ENCODE data around the gene EMID1. TPM values are rescaled to one million over a fixed set of nuclear protein-coding genes. Genes with fewer than 3 reads are reported as not detected.

EMID1 gene
- total RNA-seq, 2 experiments from 2014 or later, result not detected

DNA sequence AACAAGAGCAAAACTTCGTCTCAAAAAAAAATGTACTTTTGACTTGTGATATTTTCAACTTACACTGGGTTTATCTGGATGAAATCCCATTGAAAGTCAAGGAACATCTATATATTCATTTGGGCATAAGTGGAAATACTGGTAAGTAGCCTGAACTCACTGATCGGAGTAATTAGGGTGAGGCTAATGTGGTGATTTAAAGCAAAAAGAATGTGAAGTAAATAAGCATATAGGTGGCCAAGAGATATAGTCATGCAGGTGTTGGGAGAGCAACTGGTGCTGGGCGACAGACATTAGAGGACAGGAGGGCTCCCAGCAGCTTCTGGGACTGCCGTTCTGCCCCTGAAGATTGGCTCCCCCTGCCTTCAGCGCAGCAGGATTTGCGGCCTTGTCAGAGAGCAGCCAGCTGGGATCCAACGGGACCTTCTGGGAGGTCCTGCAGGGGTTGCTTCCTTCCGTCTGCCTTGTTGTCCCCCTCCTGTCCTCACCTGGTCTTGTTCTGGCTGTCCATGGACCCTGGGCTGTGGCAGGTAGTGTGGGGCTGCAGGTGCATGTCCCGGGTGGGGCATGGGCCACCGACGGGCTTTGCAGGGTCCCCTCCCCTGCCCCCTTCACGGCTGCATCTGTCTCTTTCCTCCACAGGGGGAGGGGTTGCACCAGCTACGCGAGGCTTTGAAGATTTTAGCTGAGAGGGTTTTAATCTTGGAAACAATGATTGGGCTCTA, 48.0 kb downstream of the EMID1 start:
- H4K20me1 ChIP-seq (ENCODE audit: insufficient read depth, low read length), result no peaks in the 10 kb centered on the region
- H3K4me3 ChIP-seq (ENCODE audit: low read depth, low read length, poor library complexity, severe bottlenecking), result no peak overlapping the region
- TF ChIP-seq EZH2phosphoT487 (IDR thresholded peaks at IDR 0.05; ENCODE audit: borderline replicate concordance, low read depth, low read length), result no peak
- TF ChIP-seq CTCF (conservative IDR thresholded peaks at IDR 0.05; ENCODE audit: low read length), result no peak
- H3K36me3 ChIP-seq (ENCODE audit: insufficient read depth, low read length), result no peaks in the 10 kb centered on the region
- no peak overlapping the region for H2AFZ ChIP-seq (ENCODE audit: low read length)
- H3K4me2 ChIP-seq (ENCODE audit: low read length), result no peak overlapping the region
- no peak overlapping the region for H3K27ac ChIP-seq (ENCODE audit: low read depth, low read length, poor library complexity, severe bottlenecking)
- no peaks in the 10 kb centered on the region for H3K9me3 ChIP-seq (ENCODE audit: low read length)
- ChIA-PET CTCF (ENCODE audit: unreplicated experiment) (no interaction called here), POLR2A (no interaction called here)
- H3K9me2 ChIP-seq (ENCODE audit: insufficient read depth, low read length), result no peaks in the 10 kb centered on the region
- intact Hi-C loops (cut with micrococcal nuclease; ENCODE audit: unreplicated experiment), result no loop called here
- no TSS peak for BruUV-seq (replicated peaks)
- H3K4me1 ChIP-seq (ENCODE audit: insufficient read depth, low read length, poor library complexity, severe bottlenecking), result no peaks in the 10 kb centered on the region
- DNase-seq (ENCODE audit: low spot score), result no peak
- no peaks in the 10 kb centered on the region for H3K79me2 ChIP-seq (ENCODE audit: insufficient read depth, low read depth, low read length)

GRCh38 chr22:29254286-29254660, 48.6 kb downstream of the EMID1 start:
- POLR2A ChIA-PET, result no interaction called here
- Histone ChIP-seq H3K9me2 (ENCODE audit: insufficient read depth, low read length) (no peaks in the 10 kb centered on the region), H3K4me1 (ENCODE audit: insufficient read depth, low read length, poor library complexity, severe bottlenecking) (no peaks in the 10 kb centered on the region), H2AFZ (ENCODE audit: low read length) (no peak overlapping the region), H3K9me3 (ENCODE audit: low read length) (no peaks in the 10 kb centered on the region), H3K79me2 (ENCODE audit: insufficient read depth, low read depth, low read length) (no peaks in the 10 kb centered on the region), H3K27ac (ENCODE audit: low read depth, low read length, poor library complexity, severe bottlenecking) (no peak overlapping the region), H3K4me3 (ENCODE audit: low read depth, low read length, poor library complexity, severe bottlenecking) (no peak overlapping the region), H3K36me3 (ENCODE audit: insufficient read depth, low read length) (no peaks in the 10 kb centered on the region), H3K4me2 (ENCODE audit: low read length) (no peak overlapping the region), H4K20me1 (ENCODE audit: insufficient read depth, low read length) (no peaks in the 10 kb centered on the region)
- BruUV-seq (replicated peaks), result no TSS peak
- CTCF ChIA-PET (ENCODE audit: unreplicated experiment), result no interaction called here
- intact Hi-C loops (cut with micrococcal nuclease; ENCODE audit: unreplicated experiment), result no loop called here
- TF ChIP-seq CTCF (conservative IDR thresholded peaks at IDR 0.05; ENCODE audit: low read length) (no peak), EZH2phosphoT487 (IDR thresholded peaks at IDR 0.05; ENCODE audit: borderline replicate concordance, low read depth, low read length) (no peak)
- DNase-seq (ENCODE audit: low spot score), result no peak

- intact Hi-C loops (cut with micrococcal nuclease; ENCODE audit: unreplicated experiment), result no loop called here
- CTCF ChIA-PET (ENCODE audit: unreplicated experiment), result no interaction called here
- no TSS peak for BruUV-seq (replicated peaks)
- Histone ChIP-seq H4K20me1 (ENCODE audit: insufficient read depth, low read length) (no peaks in the 10 kb centered on the region), H3K79me2 (ENCODE audit: insufficient read depth, low read depth, low read length) (no peaks in the 10 kb centered on the region), H3K4me3 (ENCODE audit: low read depth, low read length, poor library complexity, severe bottlenecking) (no peak overlapping the region), H3K36me3 (ENCODE audit: insufficient read depth, low read length) (no peaks in the 10 kb centered on the region), H2AFZ (ENCODE audit: low read length) (no peak overlapping the region), H3K9me2 (ENCODE audit: insufficient read depth, low read length) (no peaks in the 10 kb centered on the region), H3K27ac (ENCODE audit: low read depth, low read length, poor library complexity, severe bottlenecking) (no peak overlapping the region), H3K4me2 (ENCODE audit: low read length) (no peak overlapping the region), H3K9me3 (ENCODE audit: low read length) (no peaks in the 10 kb centered on the region), H3K4me1 (ENCODE audit: insufficient read depth, low read length, poor library complexity, severe bottlenecking) (no peaks in the 10 kb centered on the region)
- POLR2A ChIA-PET, result no interaction called here
- TF ChIP-seq EZH2phosphoT487 (IDR thresholded peaks at IDR 0.05; ENCODE audit: borderline replicate concordance, low read depth, low read length), result no peak
- no peak for TF ChIP-seq CTCF (conservative IDR thresholded peaks at IDR 0.05; ENCODE audit: low read length)
- no peak for DNase-seq (ENCODE audit: low spot score)
These were observed 49.4 kb downstream of the EMID1 start for GRCh38 chr22:29255064-29255621.
